DND-41 (cell line): ENCODE measurements around the gene SLC39A11.

ENCODE experiments used
- CTCF ChIP-seq: IDR thresholded peaks from 2 replicates; pipeline ENCODE4 v1.5.1; 2012; ENCODE audit warnings: borderline replicate concordance, low read length, moderate library complexity, mild to moderate bottlenecking; ENCODE audit not compliant: poor library complexity, severe bottlenecking; ENCODE audit errors: extremely low read depth
- EZH2 ChIP-seq: IDR thresholded peaks from 3 replicates; pipeline ENCODE4 v1.6.1; 2012; ENCODE audit warnings: borderline replicate concordance, low read depth, mild to moderate bottlenecking, moderate library complexity, low read length, inconsistent platforms; ENCODE audit not compliant: severe bottlenecking

GRCh38 chr17:72935984-72936383 lies 156.5 kb downstream of the SLC39A11 start:
- TF ChIP-seq CTCF (no peak), EZH2 (no peak)
